SK-N-MC (cell line): ENCODE measurements around the gene PSMC4.

Source experiments
- DNase-seq: peaks from one replicate; pipeline ENCODE4 v3.0.0-alpha.2; 2011; ENCODE audit warnings: low read depth, low spot score
- H3K27ac ChIP-seq: fragments of 200-600 bp; sonication (generic); 2 replicates; pipeline ENCODE4 v1.5.1; 2016; ENCODE audit warnings: mixed run types
- H3K36me3 ChIP-seq: fragments of 200-600 bp; sonication (generic); 2 replicates; pipeline ENCODE4 v1.6.1; 2017; ENCODE audit warnings: antibody characterized with exemption, low read length, mixed read lengths; ENCODE audit not compliant: insufficient read depth
- H3K4me3 ChIP-seq: fragments of 200-600 bp; sonication (generic); 2 replicates; pipeline ENCODE4 v1.5.1; 2016
- H3K9ac ChIP-seq: fragments of 200-600 bp; sonication (generic); 2 replicates; pipeline ENCODE4 v1.8.0; 2017; ENCODE audit warnings: mixed run types, mixed read lengths; ENCODE audit not compliant: insufficient read length
- H3K9me3 ChIP-seq: fragments of 200-600 bp; sonication (generic); 2 replicates; pipeline ENCODE4 v1.6.1; 2017; ENCODE audit warnings: low read depth, mild to moderate bottlenecking, antibody characterized with exemption, low read length, moderate library complexity, mixed read lengths
- EZH2 ChIP-seq: fragments of 200-600 bp; sonication (generic); IDR thresholded peaks from one replicate; pipeline ENCODE4 v1.6.1; 2017; ENCODE audit warnings: antibody characterized with exemption
- FOXP2 ChIP-seq: optimal IDR thresholded peaks from 2 replicates; pipeline ENCODE3; 2011; ENCODE audit warnings: mild to moderate bottlenecking, moderate library complexity; ENCODE audit not compliant: insufficient read depth; ENCODE audit errors: extremely low read length, control extremely low read depth
- POLR2AphosphoS5 ChIP-seq: IDR thresholded peaks from 2 replicates; pipeline ENCODE4 v1.6.1; 2012; ENCODE audit warnings: mild to moderate bottlenecking, low read depth, low read length, borderline replicate concordance

PSMC4 gene

GRCh38 chr19:40006273-40006691 lies 35.3 kb downstream of the PSMC4 start:
- no peak for DNase-seq
- peaks cover 28% of the 10 kb centered on the region for H3K36me3 ChIP-seq
- no peak overlapping the region for H3K4me3 ChIP-seq
- H3K9ac ChIP-seq: no peak overlapping the region
- peaks cover 8% of the 10 kb centered on the region; the same call in 1 of the 2 replicates for H3K9me3 ChIP-seq
- TF ChIP-seq POLR2AphosphoS5: no peak
- no peak for TF ChIP-seq EZH2
- TF ChIP-seq FOXP2: no peak
- no peak overlapping the region for H3K27ac ChIP-seq

GRCh38 chr19:40009674-40010073 lies 38.7 kb downstream of the PSMC4 start:
- Histone ChIP-seq H3K9me3 (peaks cover 17% of the 10 kb centered on the region), H3K36me3 (peaks cover 57% of the 10 kb centered on the region), H3K27ac (no peak overlapping the region), H3K4me3 (no peak overlapping the region), H3K9ac (no peak overlapping the region)
- TF ChIP-seq POLR2AphosphoS5 (no peak), FOXP2 (no peak), EZH2 (no peak)
- DNase-seq: no peak

DNA sequence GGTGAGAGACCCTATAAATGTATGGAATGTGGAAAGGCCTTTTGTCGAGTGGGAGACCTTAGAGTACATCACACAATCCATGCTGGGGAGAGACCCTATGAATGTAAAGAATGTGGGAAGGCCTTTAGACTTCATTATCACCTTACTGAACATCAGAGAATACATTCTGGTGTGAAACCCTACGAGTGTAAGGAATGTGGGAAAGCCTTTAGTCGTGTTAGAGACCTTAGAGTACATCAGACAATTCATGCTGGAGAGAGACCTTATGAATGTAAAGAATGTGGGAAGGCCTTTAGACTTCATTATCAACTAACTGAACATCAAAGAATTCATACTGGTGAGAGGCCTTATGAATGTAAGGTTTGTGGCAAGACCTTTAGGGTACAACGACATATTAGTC lies 43.0 kb downstream of the PSMC4 start:
- DNase-seq: no peak
- Histone ChIP-seq H3K27ac (no peak overlapping the region), H3K9me3 (peaks cover 35% of the 10 kb centered on the region), H3K36me3 (peaks cover 45% of the 10 kb centered on the region), H3K4me3 (no peak overlapping the region), H3K9ac (no peak overlapping the region)
- no peak for TF ChIP-seq EZH2
- TF ChIP-seq FOXP2: no peak
- TF ChIP-seq POLR2AphosphoS5: no peak

DNA sequence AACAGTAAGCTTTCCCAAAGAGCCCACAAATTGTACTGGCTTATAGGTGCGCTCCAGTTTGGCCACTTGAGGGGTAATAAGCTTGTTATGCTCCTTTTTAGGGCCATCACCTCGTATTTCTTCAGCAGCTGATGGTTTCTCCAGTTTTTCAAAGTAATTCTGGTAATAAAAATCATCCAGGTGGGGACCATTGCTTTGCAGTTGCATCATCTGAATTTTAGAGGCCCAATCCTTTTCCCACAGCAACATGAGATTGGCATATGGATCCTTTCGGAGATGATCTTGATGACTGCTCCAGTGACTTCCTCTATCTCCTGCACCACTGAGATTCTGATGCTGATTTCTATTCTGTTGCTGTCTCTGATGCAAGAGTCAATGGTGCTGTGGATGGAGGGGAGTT lies 53.0 kb downstream of the PSMC4 start:
- no peak overlapping the region for H3K9ac ChIP-seq
- no peak overlapping the region for H3K27ac ChIP-seq
- no peak overlapping the region for H3K4me3 ChIP-seq
- peaks cover 24% of the 10 kb centered on the region for H3K9me3 ChIP-seq
- DNase-seq: no peak
- no peak for TF ChIP-seq POLR2AphosphoS5
- no peak for TF ChIP-seq FOXP2
- no peak for TF ChIP-seq EZH2
- no peaks in the 10 kb centered on the region for H3K36me3 ChIP-seq

DNA sequence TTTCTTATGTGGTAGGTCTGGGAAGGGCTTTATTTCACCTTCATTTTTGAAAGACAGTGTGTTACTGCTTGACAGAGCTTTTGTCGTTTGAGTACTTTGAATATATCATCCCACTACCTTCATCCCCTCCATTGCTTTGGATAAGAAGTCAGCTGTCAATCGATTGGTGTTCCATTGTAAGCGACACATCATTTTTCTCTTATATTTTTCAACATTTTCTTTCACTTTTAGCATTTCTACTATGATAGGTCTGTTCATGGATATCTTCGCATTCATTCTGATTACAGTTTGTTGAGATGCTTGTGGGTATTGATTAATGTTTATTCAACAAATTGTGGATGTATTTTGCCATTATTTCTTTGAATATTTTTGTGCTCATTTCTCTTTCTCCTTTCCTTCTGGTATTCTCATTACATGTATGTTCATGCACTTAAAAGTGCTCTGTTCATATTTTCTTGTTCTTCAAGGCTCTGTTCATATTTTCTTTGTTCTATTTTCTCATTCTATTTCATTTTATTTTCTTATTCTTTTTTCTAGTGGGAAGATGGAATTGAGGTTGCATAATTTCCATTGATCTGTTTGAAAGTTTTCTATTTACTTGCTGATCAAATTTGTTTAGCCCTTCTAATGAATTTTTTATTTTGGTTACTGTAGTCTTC lies 55.1 kb downstream of the PSMC4 start:
- no peak overlapping the region for H3K9ac ChIP-seq
- no peak for DNase-seq
- H3K9me3 ChIP-seq: peaks cover 33% of the 10 kb centered on the region
- TF ChIP-seq POLR2AphosphoS5 (no peak), EZH2 (no peak), FOXP2 (no peak)
- H3K36me3 ChIP-seq: no peaks in the 10 kb centered on the region
- H3K4me3 ChIP-seq: no peak overlapping the region
- no peak overlapping the region for H3K27ac ChIP-seq

DNA sequence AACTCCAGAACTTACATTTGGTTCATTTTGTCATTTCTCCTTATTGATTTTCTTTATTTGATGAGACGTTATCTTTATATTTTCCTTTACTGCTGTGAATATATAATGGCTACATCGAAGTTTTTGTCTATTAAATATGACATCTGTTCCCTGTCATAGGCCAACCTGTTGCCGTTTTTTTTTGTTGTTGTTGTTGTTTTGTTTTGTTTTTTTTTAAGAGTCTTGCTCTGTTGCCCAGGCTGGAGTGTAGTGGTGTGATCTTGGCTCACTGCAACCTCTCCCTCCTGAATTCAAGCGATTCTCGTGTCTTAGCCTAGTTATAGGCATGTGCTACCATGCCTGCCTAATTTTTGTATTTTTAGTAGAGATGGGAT lies 55.6 kb downstream of the PSMC4 start:
- H3K4me3 ChIP-seq: no peak overlapping the region
- no peaks in the 10 kb centered on the region for H3K36me3 ChIP-seq
- H3K9ac ChIP-seq: no peak overlapping the region
- no peak for DNase-seq
- H3K9me3 ChIP-seq: peaks cover 35% of the 10 kb centered on the region
- TF ChIP-seq POLR2AphosphoS5 (no peak), FOXP2 (no peak), EZH2 (no peak)
- no peak overlapping the region for H3K27ac ChIP-seq
